ENCODE data around the gene KRT20. TPM values are rescaled to one million over a fixed set of nuclear protein-coding genes. Genes with fewer than 3 reads are reported as not detected.

The KRT20 gene
- total and polyA plus RNA-seq, 9 donors: 0.05 to 4.2 (median 0.52) TPM; not detected in 5

DNA sequence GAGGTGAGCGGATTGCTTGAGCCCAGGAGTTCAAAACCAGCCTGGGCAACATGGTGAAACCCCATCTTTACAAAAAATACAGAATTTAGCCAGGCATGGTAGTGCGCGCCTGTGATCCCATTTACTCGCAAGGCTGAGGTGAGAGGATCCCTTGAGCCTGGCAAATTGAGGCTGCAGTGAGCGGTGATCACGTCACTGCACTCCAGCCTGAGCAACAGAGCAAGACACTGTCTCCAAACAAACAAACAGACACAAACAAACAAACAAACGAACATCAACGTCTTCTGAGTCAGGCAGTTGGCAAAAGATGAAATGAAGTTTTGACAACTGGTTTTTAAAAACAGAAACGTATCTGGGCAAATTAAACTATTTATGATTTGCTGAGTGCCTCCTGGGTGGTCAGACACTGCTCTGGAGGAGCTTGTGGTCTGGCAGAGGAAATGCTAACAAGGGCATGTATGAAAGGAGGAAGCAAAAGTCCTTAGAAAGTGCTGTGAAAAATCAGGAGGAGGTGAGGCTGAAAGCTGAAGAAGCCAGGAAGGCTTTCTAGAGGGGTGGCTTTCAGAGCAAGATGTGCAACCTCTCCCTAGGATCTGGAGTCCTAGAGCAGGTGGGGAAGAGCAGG is 10.2 kb upstream of the KRT20 start:
- TF ChIP-seq, protein P1, sequence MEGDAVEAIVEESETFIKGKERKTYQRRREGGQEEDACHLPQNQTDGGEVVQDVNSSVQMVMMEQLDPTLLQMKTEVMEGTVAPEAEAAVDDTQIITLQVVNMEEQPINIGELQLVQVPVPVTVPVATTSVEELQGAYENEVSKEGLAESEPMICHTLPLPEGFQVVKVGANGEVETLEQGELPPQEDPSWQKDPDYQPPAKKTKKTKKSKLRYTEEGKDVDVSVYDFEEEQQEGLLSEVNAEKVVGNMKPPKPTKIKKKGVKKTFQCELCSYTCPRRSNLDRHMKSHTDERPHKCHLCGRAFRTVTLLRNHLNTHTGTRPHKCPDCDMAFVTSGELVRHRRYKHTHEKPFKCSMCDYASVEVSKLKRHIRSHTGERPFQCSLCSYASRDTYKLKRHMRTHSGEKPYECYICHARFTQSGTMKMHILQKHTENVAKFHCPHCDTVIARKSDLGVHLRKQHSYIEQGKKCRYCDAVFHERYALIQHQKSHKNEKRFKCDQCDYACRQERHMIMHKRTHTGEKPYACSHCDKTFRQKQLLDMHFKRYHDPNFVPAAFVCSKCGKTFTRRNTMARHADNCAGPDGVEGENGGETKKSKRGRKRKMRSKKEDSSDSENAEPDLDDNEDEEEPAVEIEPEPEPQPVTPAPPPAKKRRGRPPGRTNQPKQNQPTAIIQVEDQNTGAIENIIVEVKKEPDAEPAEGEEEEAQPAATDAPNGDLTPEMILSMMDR (IDR thresholded peaks at IDR 0.05): no peak
- Histone ChIP-seq H3K4me1 (ENCODE audit: insufficient read depth) (no peaks in the 10 kb centered on the region), H3K9me3 (no peaks in the 10 kb centered on the region), H3K4me3 (no peak overlapping the region), H3K36me3 (no peaks in the 10 kb centered on the region), H3K27ac (no peak overlapping the region), H3K27me3 (no peaks in the 10 kb centered on the region)
- no peak for DNase-seq
- 57 to 63% (median 61%) methylated on average over 9 of the region's 9 CpGs for WGBS, 3 donors
- intact Hi-C loops (cut with DNase I): no loop called here

DNA sequence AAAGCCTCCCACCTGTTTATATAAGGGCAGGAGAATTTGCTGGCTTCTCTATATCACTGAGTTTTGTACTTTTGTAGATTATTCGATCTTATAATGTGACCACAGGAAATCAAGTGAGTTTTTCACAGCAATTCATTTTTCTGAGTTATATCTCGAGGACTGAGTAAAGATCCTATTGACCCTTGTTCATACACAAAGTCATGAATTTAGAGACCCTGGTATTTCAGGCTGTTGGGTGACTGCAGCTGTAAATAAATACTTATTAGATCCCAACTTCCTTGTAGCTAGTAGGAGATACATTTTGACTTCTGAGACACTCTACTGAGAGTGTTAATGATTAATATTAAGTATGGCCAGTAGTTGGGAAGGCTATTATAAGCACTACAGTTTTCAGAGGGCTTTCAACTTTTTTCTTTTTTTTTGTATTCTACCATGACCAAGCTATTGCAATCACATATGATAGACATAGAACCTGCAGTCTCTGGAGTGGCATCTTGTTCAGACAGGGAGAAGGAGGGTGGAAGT is 3.2 kb upstream of the KRT20 start:
- TF ChIP-seq POLR2A (IDR thresholded peaks at IDR 0.05) (no peak), EP300 (IDR thresholded peaks at IDR 0.05) (no peak)
- TF ChIP-seq, protein P1 (IDR thresholded peaks at IDR 0.05): no peak

DNA sequence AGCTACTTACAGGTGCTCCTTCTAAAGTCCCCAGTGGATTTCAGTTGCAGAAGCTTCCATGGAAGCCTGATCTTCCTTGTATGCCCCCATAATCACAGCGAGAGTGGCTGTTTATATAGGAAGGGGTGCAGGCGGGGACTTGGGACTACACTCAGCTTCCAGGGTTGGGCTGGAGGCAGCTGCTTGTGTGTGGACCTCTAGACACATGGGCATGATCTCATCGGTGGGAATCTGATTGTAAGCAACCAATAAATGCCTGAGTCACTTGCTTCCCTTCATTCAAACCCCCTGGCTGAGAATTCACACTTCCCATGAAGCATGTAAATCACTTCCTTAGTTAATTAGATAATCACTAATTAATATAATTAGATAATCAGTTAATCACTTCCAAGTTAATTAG is 1.0 kb upstream of the KRT20 start:
- H3K36me3 ChIP-seq: no peaks in the 10 kb centered on the region
- no peak for DNase-seq
- no peak overlapping the region for H3K4me3 ChIP-seq
- H3K4me1 ChIP-seq (ENCODE audit: insufficient read depth): no peaks in the 10 kb centered on the region
- H3K9me3 ChIP-seq: no peaks in the 10 kb centered on the region
- intact Hi-C loops (cut with DNase I): no loop called here
- no peak for TF ChIP-seq EP300 (IDR thresholded peaks at IDR 0.05)
- TF ChIP-seq, protein P1 (IDR thresholded peaks at IDR 0.05): no peak
- TF ChIP-seq POLR2A (IDR thresholded peaks at IDR 0.05): no peak
- no peak overlapping the region for H3K27ac ChIP-seq
- no peaks in the 10 kb centered on the region for H3K27me3 ChIP-seq
- 65 to 71% (median 71%) methylated on average over 3 of the region's 3 CpGs for WGBS, 3 donors

More for the DNA sequence above, 3.2 kb upstream of the KRT20 start:
- H3K9me3 ChIP-seq: no peaks in the 10 kb centered on the region
- DNase-seq: no peak
- intact Hi-C loops (cut with DNase I): no loop called here
- no peak overlapping the region for H3K4me3 ChIP-seq
- no peak overlapping the region for H3K27ac ChIP-seq
- no peaks in the 10 kb centered on the region for H3K36me3 ChIP-seq
- no peaks in the 10 kb centered on the region for H3K4me1 ChIP-seq (ENCODE audit: insufficient read depth)
- H3K27me3 ChIP-seq: no peaks in the 10 kb centered on the region
- 85 to 86% (median 85%) methylated on average over 2 of the region's 2 CpGs for WGBS, 3 donors

DNA sequence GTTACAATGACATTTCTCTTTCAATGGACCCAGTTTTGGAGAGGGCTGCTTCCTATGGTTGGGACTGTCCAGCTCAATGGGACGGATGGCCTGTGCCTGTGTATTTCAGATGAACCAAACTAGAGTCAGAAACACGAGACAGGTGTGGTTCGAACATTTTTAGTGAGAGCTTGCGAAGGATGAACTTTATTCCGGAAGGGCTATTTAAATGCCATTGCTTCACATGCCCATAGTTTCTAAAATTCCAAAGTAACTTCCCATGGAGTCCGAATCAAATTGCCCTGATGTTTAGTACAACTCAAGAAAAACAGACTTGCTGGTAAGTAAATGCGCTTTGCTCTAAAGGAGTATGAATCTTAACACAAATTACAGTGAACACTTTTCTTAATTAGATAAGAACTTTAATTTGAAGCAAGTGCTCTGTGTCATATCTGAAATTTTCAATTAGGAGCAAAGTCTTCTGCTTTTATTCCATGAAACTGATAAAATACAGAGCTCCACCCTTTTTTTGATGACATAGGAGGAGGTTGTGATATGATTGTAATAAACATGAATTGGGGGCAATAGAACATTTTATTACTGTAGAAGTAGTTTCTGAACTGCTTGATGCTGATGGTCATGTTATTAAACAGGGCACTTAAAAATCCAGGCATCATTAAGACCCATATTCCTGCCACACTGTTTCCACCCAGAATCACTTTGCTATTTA is 1.3 kb downstream of the KRT20 start:
- TF ChIP-seq, protein P1 (IDR thresholded peaks at IDR 0.05): no peak
- no peak for TF ChIP-seq EP300 (IDR thresholded peaks at IDR 0.05)
- no peak for TF ChIP-seq POLR2A (IDR thresholded peaks at IDR 0.05)
- H3K27ac ChIP-seq: no peak overlapping the region
- intact Hi-C loops (cut with DNase I): no loop called here
- no peaks in the 10 kb centered on the region for H3K27me3 ChIP-seq
- H3K9me3 ChIP-seq: no peaks in the 10 kb centered on the region
- H3K4me3 ChIP-seq: no peak overlapping the region
- H3K36me3 ChIP-seq: no peaks in the 10 kb centered on the region
- WGBS, 3 donors: 90 to 92% (median 91%) methylated on average over 7 of the region's 7 CpGs
- no peak for DNase-seq
- no peaks in the 10 kb centered on the region for H3K4me1 ChIP-seq (ENCODE audit: insufficient read depth)
